Heart left ventricle (tissue), 16 donors: ENCODE measurements around the gene PKIB. TPM values are rescaled to one million over a fixed set of nuclear protein-coding genes. Genes with fewer than 3 reads are reported as not detected.

Experiments
- ATAC-seq, 4 donors: fragments of 200-7000 bp; cut with Tn5 transposase; one replicate each; pipeline ENCODE4 v1.9.1; 2020 to 2022; ENCODE audit warnings: moderate library complexity in 4 of 4, mild to moderate bottlenecking in 3 of 4, moderate number of reproducible peaks in 1 of 4
- DNase-seq, 5 donors: peaks; one replicate each; pipeline ENCODE4 v3.0.0-alpha.2; 2020
- H3K27ac ChIP-seq, 12 donors: fragments of 200-600 bp; sonication (generic) in 4 of 12; one replicate each; pipeline versions ENCODE4 v1.5.0 to v1.8.0; 2016 to 2022; ENCODE audit warnings: mild to moderate bottlenecking in 2 of 12
- H3K27me3 ChIP-seq, 9 donors: fragments of 200-600 bp; sonication (generic) in 2 of 9; one replicate each; pipeline versions ENCODE4 v1.5.1 to v1.8.0; 2016 to 2022; ENCODE audit warnings: mild to moderate bottlenecking in 3 of 9
- H3K36me3 ChIP-seq, 9 donors: fragments of 200-600 bp; sonication (generic) in 2 of 9; one replicate each; pipeline versions ENCODE4 v1.5.0 to v1.8.0; 2018 to 2022; ENCODE audit warnings: mild to moderate bottlenecking in 2 of 9
- H3K4me1 ChIP-seq, 12 donors: fragments of 200-600 bp; sonication (generic) in 4 of 12; one replicate each; pipeline versions ENCODE4 v1.5.0 to v1.8.0; 2016 to 2022; ENCODE audit warnings: mild to moderate bottlenecking in 3 of 12
- H3K4me3 ChIP-seq, 12 donors: fragments of 200-600 bp; sonication (generic) in 4 of 12; one replicate each; pipeline versions ENCODE4 v1.5.0 to v1.8.0; 2017 to 2022; ENCODE audit warnings: mild to moderate bottlenecking in 9 of 12, moderate library complexity in 4 of 12
- H3K9me3 ChIP-seq, 12 donors: fragments of 200-600 bp; sonication (generic) in 4 of 12; one replicate each; pipeline versions ENCODE4 v1.5.0 to v1.8.0; 2016 to 2022; ENCODE audit warnings: mild to moderate bottlenecking in 1 of 12
- CTCF ChIP-seq, 12 donors: fragments of 200-600 bp; sonication (generic) in 4 of 12; IDR thresholded peaks; one replicate each; pipeline versions ENCODE4 v1.5.0 to v1.8.0; 2018 to 2022; ENCODE audit warnings: antibody characterized with exemption in 12 of 12, mild to moderate bottlenecking in 5 of 12
- POLR2A ChIP-seq, 2 donors: fragments of 450-650 bp; IDR thresholded peaks; one replicate each; pipeline ENCODE4 v1.6.1; 2017; ENCODE audit warnings: antibody characterized with exemption in 2 of 2, mild to moderate bottlenecking in 2 of 2, moderate library complexity in 2 of 2
- WGBS, 4 donors: extraction: QIAGEN DNeasy Blood & Tissue Kit in 2 of 4; methylation state at CpG; one replicate each; pipeline versions ENCODE4 v1.1.5 to v1.1.7; 2013 to 2018; 5-methylcytosine and 5-hydroxymethylcytosine counted together
- intact Hi-C, 10 donors: fragments of 100-400 bp; cut with DNase I; formaldehyde crosslinking; loops; one replicate each; pipeline versions ENCODE4 v1.11.1 to v1.14.2; 2022
- polyA plus RNA-seq, 2 donors: library from polyadenylated mRNA; stranded (reverse); fragments of 200-250 nt; gene quantifications; one replicate each; pipeline ENCODE4 v1.2.3, GENCODE V29; 2013
- total RNA-seq, 9 donors: library from RNA; depleted of rRNA in 2 of 9; stranded (reverse); fragments of >200 nt in 2 of 9; fragmentation: NEBNext Ultra II Directional in 3 of 9; extraction: Animal tissue kit (Norgen Biotek cat#: 25700) in 3 of 9; gene quantifications; one replicate each; pipeline versions ENCODE4 v1.1.0 to v1.2.4, GENCODE V29; 2016 to 2023
- donor health status: ischemic (EF 13 %, LVEDD 7.1; RV severe dilation, severe dysfunction).
- donor health status: healthy with polysubstance abuse.
- donor health status: DM: no; HTN: yes; CAD: no.
- donor health status: DM: no; HTN: no; CAD: no.
- donor health status: ischemic (EF 25% LVEDD 6.9; RV normal size, moderate dysfunction).
- donor health status: ischemic (EF 25% LVEDD 5.7; RV mildly dilated, moderate dysfunction).
- donor health status: healthy.
- donor health status: DM: yes; HTN: yes; CAD: no.
- donor health status: ischemic (EF 35%, LVEDD 5.7; RV mildly dilated, moderate dysfunction).
- donor health status: nonischemic (EF 11% LVEDD 7.7; RV severe dilation, severe dysfunction).
- donor health status: DM: yes; HTN: yes; CAD: no.
- donor health status: PGD.
- donor health status: ischemic (EF 29% LVEDD 5.4; RV normal size, mild dysfunction).
- donor health status: nonischemic (EF 23%, LVEDD 6.1; RV moderate dilation, normal function).

PKIB gene
- total and polyA plus RNA-seq, 11 donors, result 0.27 to 0.96 (median 0.50) TPM; not detected in 4

- ATAC-seq, result no peak
- Histone ChIP-seq H3K36me3 (no peaks in the 10 kb centered on the region), H3K4me3 (no peak overlapping the region), H3K27ac (no peak overlapping the region), H3K27me3 (peaks cover 0 to 11% (median 0%) of the 10 kb centered on the region in 9 donors), H3K9me3 (no peaks in the 10 kb centered on the region), H3K4me1 (no peaks in the 10 kb centered on the region)
- whole genome bisulfite sequencing, 4 donors, result 42 to 51% (median 46%) methylated on average over 4 of the region's 4 CpGs
- intact Hi-C loops, result no loop called here
- TF ChIP-seq POLR2A (IDR thresholded peaks at IDR 0.05) (no peak), CTCF (IDR thresholded peaks at IDR 0.05) (no peak)
- DNase-seq, result no peak
These were observed 12.3 kb downstream of the PKIB start for GRCh38 chr6:122622479-122622878.

- DNase-seq (no peak), ATAC-seq (no peak)
- Histone ChIP-seq H3K27ac (no peak overlapping the region), H3K4me3 (no peak overlapping the region), H3K27me3 (peaks cover 0 to 8% (median 0%) of the 10 kb centered on the region in 9 donors), H3K9me3 (no peaks in the 10 kb centered on the region), H3K4me1 (no peaks in the 10 kb centered on the region), H3K36me3 (no peaks in the 10 kb centered on the region)
- TF ChIP-seq POLR2A (IDR thresholded peaks at IDR 0.05) (no peak), CTCF (IDR thresholded peaks at IDR 0.05) (no peak)
- intact Hi-C loops, result no loop called here
These were observed 13.1 kb downstream of the PKIB start for GRCh38 chr6:122623279-122623678.

- intact Hi-C loops, result no loop called here
- 80 to 90% (median 87%) methylated on average over 2 of the region's 2 CpGs for WGBS, 4 donors
- TF ChIP-seq CTCF (IDR thresholded peaks at IDR 0.05) (no peak), POLR2A (IDR thresholded peaks at IDR 0.05) (no peak)
- H3K27me3 ChIP-seq, result peaks cover 0 to 7% (median 0%) of the 10 kb centered on the region in 9 donors
- H3K36me3 ChIP-seq, result no peaks in the 10 kb centered on the region
- DNase-seq, result no peak
- H3K9me3 ChIP-seq, result no peaks in the 10 kb centered on the region
- no peak for ATAC-seq
- no peaks in the 10 kb centered on the region for H3K4me1 ChIP-seq
- no peak overlapping the region for H3K27ac ChIP-seq
- H3K4me3 ChIP-seq, result no peak overlapping the region
These were observed 14.6 kb downstream of the PKIB start for GRCh38 chr6:122624853-122625252.

- 33 to 83% (median 62%) methylated on average over 1 of the region's 1 CpG for WGBS, 4 donors
- intact Hi-C loops, result no loop called here
- Histone ChIP-seq H3K4me1 (no peaks in the 10 kb centered on the region), H3K4me3 (no peak overlapping the region), H3K27me3 (no peaks in the 10 kb centered on the region), H3K27ac (no peak overlapping the region), H3K36me3 (no peaks in the 10 kb centered on the region), H3K9me3 (no peaks in the 10 kb centered on the region)
- DNase-seq (no peak), ATAC-seq (no peak)
- TF ChIP-seq CTCF (IDR thresholded peaks at IDR 0.05), result no peak
- no peak for TF ChIP-seq POLR2A (IDR thresholded peaks at IDR 0.05)
These were observed 18.5 kb downstream of the PKIB start for GRCh38 chr6:122628714-122629113.
